ENCODE measurements around the gene TIMP4. TPM values are rescaled to one million over a fixed set of nuclear protein-coding genes. Genes with fewer than 3 reads are reported as not detected.
A peak's percentile ranks its signal among the peaks of the same experiment; 100 is the strongest.

TIMP4 gene
- 8.4 and 8.5 TPM in 2 replicates for total RNA-seq (2021)
- long read RNA-seq, transcript TIMP4-201 (5 exons, 1,650 nt), result major isoform, 29 of 36 reads
- long read RNA-seq, partial matches to known transcripts, result 1 of 36 reads
- long read RNA-seq, other reads (novel, unspliced or antisense), result 6 of 36 reads

- Histone ChIP-seq H3K18ac (ENCODE audit: insufficient read length, low read depth, low read length) (peak within 1 kb of the TSS; percentile 11), H4K91ac (ENCODE audit: insufficient read length, low read depth, low read length) (no peak within 1 kb of the TSS), H4K8ac (replicated peaks; ENCODE audit: insufficient read length, low read depth, low read length) (no peak within 1 kb of the TSS), H2BK12ac (ENCODE audit: insufficient read length, low read depth, low read length) (no peak within 1 kb of the TSS), H4K20me1 (ENCODE audit: control insufficient read depth, insufficient read depth, insufficient read length) (no peaks in the 10 kb centered on the region), H3K4me2 (ENCODE audit: insufficient read depth, insufficient read length, low read length) (peak within 1 kb of the TSS; percentile 74), H3K27ac (ENCODE audit: insufficient read length, low read depth, low read length) (peak within 1 kb of the TSS; percentile 52), H3K23ac (ENCODE audit: insufficient read length, low read depth, low read length) (no peak within 1 kb of the TSS), H3K79me2 (ENCODE audit: insufficient read depth, low read length) (no peaks in the 10 kb centered on the region), H2BK15ac (ENCODE audit: low read depth, low read length) (no peak within 1 kb of the TSS), H3K4ac (ENCODE audit: low read depth, low read length) (no peak within 1 kb of the TSS), H3K4me1 (ENCODE audit: insufficient read depth, low read length) (peaks cover 5% of the 10 kb centered on the region; the same call in 1 of the 2 replicates), H3K23me2 (ENCODE audit: insufficient read length, low read depth, low read length, poor library complexity, severe bottlenecking) (peaks cover 6% of the 10 kb centered on the region), H3T11ph (ENCODE audit: low read length) (no peak within 1 kb of the TSS), H2BK120ac (ENCODE audit: low read depth, low read length, poor library complexity, severe bottlenecking) (no peak within 1 kb of the TSS), H2BK5ac (ENCODE audit: insufficient read length, low read length) (no peak within 1 kb of the TSS), H3K9ac (ENCODE audit: extremely low read depth, insufficient read length, low read length) (no peak within 1 kb of the TSS), H3K27me3 (ENCODE audit: insufficient read depth, low read length) (no peaks in the 10 kb centered on the region), H4K5ac (ENCODE audit: insufficient read length, low read depth, low read length) (no peak within 1 kb of the TSS), H2AK5ac (ENCODE audit: insufficient read length, low read length) (no peak within 1 kb of the TSS), H2AFZ (ENCODE audit: low read length) (no peak within 1 kb of the TSS), H3K9me3 (ENCODE audit: control insufficient read depth, low read depth, low read length) (no peaks in the 10 kb centered on the region), H3K14ac (ENCODE audit: insufficient read depth, low read length) (peak within 1 kb of the TSS; percentile 10; the same call in 1 of the 2 replicates), H3K79me1 (ENCODE audit: insufficient read depth, low read depth, low read length, poor library complexity, severe bottlenecking) (no peaks in the 10 kb centered on the region), H3K56ac (ENCODE audit: insufficient read length, low read depth, low read length) (no peak within 1 kb of the TSS), H2BK20ac (ENCODE audit: low read depth, low read length, poor library complexity, severe bottlenecking) (no peak within 1 kb of the TSS)
- Mint-ChIP-seq H3K27me3 (ENCODE audit: low read depth) (peaks cover 3% of the 10 kb centered on the region), H3K9me3 (no peaks in the 10 kb centered on the region), H3K36me3 (ENCODE audit: insufficient read depth in 1 of 3, low read depth in 3 of 3) (peaks cover 3 to 29% (median 4%) of the 10 kb centered on the region in 3 experiments; a peak in 4 of 7 replicates), H3K4me1 (peaks cover 36 to 56% of the 10 kb centered on the region in 2 experiments), H3K4me3 (peak within 1 kb of the TSS; percentile 54 to 78), H3K27ac (peak within 1 kb of the TSS; percentile 57 to 95 (median 87))
- peak; percentile 63 for DNase-seq
- WGBS (ENCODE audit: extremely low coverage, insufficient read length, low lambda C conversion rate), result no CpG with 5 or more reads among the region's 34 CpGs
- TF ChIP-seq CTCF (conservative IDR thresholded peaks at IDR 0.05), result no peak
Measured at GRCh38 chr3:12158387-12159226, at the start of gene TIMP4. TIMP4 (minus strand) TSS chr3:12158912; CDS start chr3:12158840, 72 bp downstream.
